ENCODE data around the gene NDFIP1.
A peak's percentile ranks its signal among the peaks of the same experiment; 100 is the strongest.
"Not testable (repeated sequence)": the region's sequence is repeated elsewhere in the genome, so short reads cannot be mapped to it uniquely, and the experiment has no call there.

Gene NDFIP1, protein sequence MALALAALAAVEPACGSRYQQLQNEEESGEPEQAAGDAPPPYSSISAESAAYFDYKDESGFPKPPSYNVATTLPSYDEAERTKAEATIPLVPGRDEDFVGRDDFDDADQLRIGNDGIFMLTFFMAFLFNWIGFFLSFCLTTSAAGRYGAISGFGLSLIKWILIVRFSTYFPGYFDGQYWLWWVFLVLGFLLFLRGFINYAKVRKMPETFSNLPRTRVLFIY

DNA sequence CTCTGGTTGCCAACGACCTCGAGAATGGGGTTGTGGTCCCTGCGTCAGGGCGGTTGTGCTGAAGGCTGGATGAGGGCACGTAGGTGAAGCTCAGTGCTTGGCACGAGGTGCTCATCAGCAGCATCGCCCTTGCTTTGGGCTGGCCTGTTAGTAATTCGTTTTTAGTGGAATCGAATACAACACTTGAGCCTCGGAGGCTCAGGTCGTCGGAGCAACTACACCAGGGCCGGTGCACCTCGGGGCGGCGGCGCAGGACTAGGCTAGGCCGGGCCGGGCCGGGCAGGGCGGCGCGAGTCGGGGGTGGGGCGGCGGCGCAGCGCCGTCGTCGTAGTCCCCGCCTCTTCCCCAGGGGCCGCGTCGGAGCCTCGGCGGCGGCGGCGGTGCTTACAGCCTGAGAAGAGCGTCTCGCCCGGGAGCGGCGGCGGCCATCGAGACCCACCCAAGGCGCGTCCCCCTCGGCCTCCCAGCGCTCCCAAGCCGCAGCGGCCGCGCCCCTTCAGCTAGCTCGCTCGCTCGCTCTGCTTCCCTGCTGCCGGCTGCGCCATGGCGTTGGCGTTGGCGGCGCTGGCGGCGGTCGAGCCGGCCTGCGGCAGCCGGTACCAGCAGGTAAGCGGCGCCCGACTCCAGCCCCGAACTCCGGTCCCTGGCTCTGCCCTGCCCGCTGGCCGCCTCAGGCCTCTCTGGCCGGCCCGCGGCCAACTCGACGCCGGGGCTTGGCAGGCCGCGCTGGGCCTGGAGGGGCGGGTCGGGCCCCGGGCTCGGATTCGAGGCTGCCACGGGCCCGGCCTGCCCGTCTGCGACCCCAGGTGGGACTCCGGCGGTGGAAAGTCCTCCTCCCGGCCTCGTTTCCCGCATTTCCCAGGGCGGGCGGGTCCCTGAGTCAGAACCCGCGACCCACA is at the start of gene NDFIP1:
Gene NDFIP1, plus strand, starts transcription at position 348 of the 899 bp plus-strand sequence. Its CDS starts 196 bp downstream, at position 544.
- DNase-seq, result peak; percentile 42

DNA sequence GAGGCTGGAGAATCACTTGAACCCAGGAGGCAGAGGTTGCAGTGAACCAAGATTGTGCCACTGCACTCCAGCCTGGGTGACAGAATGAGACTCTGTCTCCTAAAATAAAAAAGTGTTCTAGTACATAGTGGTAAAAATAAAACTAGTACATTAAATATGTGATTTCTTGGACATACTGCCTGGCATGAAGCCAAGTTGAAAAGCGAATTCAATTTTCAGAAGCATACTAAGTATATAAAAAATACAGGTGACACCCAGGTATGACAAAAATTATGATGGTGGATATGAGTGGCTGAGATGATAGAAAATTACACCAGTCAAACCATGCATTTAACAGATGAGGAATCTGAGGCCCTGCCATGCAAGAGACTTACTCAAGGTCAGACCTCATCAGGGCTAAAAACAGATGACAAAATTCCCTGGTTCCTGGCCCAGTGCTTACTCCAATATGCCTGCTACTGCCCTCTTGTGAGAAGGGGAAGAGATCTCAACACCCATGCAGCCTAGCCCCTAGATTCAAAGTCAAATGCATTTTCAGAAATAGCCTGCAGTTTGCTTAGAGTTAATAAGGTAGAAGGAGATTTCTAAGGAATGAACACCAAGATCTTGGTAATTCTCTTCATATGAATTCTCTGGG is 49.2 kb upstream of the NDFIP1 start:
- no peak for DNase-seq

DNA sequence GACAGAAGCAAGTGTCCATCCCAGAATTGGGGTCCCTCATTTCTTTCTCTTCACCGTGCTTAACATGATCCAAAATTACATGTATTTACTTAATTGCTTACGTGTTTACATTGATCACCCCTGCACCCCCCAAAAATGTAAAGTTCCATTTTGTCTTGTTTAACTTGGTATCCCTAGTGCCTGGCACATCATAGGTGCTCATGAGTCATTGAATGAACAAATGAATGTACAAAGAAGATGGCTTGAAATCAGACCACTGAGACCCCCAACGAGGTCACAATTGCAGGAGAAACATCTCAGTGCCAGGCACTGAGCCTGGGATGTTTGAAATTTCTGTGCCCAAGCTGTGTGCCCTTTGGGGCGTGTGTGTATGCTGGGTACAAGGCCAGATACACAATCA is 45.2 kb upstream of the NDFIP1 start:
- DNase-seq, result no peak

- peak; percentile 78 for DNase-seq
Measured at GRCh38 chr5:142063878-142064331, 44.7 kb upstream of the NDFIP1 start.

GRCh38 chr5:142065273-142065672 is 43.3 kb upstream of the NDFIP1 start:
- DNase-seq, result peak; percentile 23

- DNase-seq, result no peak
Measured at GRCh38 chr5:142069606-142070399, 38.8 kb upstream of the NDFIP1 start.

DNA sequence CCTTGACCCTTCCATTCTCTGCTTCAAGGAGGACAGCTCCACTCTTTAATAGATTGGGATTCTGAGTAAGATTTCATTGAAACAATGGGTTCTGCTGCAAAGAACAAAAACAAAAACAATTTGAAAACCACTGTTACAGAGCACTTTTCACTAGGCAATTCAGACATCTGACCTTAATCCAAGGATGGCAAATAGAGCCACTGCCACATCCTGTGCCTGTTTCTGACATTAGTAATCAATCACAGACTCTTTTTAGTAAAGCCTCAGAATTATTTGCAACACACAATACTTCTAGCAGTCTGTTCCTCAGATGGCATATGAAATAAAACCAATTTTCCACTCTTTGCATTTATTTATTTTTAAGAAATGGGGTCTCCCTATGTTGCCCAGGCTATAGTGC is 37.8 kb upstream of the NDFIP1 start:
- no peak for DNase-seq

DNA sequence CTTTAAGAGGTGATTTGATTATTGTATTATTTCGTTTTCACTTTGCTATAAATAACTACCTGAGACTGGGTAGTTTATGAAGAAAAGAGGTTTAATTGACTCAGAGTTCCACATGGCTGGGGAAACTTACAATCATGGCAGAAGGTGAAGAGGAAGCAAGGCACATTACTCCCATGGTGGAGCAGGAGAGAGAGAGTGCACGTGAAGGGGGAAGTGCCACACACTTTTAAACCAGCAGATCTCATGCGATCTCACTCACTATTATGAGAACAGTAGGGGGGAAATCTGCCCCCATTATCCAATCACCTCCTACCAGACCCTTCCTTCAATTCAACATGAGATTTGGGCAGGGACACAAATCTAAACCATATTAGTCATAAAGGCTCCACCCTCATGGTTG is 36.1 kb upstream of the NDFIP1 start:
- DNase-seq, result no peak

DNA sequence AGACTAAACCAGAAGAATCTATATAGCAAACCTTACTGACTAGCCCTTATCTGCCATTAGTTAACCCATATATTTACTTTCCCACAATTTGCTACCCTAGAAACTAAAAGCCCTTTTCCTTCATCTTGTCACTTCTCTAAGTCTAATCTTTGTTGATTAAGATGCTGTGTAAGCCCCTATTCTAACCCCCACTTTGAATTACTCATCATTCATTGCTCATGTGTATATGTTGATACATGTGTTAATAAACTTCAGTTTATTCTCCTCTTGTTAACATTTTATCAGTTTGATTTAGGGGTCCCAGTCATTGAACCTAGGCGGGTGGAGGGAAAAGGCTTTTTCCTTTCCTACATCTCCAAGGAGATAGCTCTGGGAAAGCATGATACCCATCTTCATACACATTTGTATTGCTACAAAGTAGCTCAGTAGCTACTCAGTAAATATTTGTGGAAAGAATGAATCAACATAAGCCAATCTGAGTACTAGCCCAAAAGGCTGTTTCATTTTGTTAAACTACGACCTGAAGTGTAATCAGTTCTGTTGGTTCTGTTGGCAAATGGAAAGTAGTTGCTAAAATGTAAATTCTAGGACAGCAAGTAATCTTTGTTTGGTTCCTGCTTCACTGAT is 35.1 kb upstream of the NDFIP1 start:
- DNase-seq, result no peak

DNA sequence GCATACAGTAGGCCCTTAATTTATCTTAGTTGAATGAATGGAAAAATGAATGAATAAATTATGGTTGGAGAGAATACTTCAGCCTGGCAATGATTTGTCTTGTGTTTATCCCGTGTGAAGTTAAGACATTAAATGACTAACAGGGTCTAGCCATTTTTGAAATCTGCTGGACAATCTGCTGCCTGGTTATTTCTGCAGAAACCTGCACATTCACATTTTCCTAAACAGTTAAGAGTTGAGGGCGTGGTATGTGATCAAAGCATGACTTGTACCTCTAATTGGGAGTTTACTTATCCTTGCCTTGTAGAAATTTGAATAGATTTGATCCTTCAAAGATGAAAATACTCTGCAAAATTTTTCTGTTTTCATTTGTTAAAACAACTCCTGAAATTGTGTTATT is 34.6 kb upstream of the NDFIP1 start:
- DNase-seq, result no peak

GRCh38 chr5:142078221-142078620 is 30.4 kb upstream of the NDFIP1 start:
- DNase-seq, result peak; percentile 46

- DNase-seq, result no peak
Measured at GRCh38 chr5:142078706-142079105, 29.9 kb upstream of the NDFIP1 start.

DNA sequence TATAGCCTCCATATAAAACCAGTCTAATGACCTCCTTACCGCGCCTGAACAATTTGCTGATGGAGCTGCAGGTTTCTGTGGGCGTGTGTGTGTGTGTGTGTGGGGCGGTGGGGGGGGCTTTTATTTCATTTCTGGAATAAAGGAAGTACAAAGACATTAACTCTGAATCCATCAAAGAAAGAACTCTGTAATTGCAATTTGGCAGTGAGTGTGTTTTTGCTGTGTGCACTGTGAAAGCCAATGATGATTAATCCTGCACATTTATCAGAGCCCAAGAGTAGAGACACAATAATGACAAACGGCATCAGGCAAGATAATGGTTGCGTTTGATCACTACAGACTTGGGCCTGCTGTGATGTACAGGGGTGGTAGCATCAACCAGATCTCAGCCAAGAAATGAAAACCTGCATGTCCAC is 29.3 kb upstream of the NDFIP1 start:
- peak; percentile 14 for DNase-seq

DNA sequence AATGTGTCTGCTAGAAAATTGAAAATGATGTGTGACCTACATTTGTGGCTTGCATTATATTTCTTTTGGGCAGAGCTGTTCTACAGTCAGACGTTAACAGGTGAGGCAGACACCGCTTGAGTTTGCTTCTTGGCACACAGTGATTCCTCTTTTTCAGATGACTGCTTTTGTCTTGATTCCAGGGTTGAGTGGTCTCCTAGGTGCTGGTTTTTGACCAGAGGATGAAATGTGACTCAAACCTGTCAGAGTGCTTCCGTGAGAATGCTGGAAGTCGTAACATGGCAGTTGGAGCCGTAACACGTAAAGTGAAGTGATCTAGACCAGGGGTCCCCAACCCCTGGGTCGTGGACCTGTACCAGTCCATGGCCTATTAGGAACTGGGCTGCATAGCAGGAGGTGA is 28.3 kb upstream of the NDFIP1 start:
- no peak for DNase-seq

DNA sequence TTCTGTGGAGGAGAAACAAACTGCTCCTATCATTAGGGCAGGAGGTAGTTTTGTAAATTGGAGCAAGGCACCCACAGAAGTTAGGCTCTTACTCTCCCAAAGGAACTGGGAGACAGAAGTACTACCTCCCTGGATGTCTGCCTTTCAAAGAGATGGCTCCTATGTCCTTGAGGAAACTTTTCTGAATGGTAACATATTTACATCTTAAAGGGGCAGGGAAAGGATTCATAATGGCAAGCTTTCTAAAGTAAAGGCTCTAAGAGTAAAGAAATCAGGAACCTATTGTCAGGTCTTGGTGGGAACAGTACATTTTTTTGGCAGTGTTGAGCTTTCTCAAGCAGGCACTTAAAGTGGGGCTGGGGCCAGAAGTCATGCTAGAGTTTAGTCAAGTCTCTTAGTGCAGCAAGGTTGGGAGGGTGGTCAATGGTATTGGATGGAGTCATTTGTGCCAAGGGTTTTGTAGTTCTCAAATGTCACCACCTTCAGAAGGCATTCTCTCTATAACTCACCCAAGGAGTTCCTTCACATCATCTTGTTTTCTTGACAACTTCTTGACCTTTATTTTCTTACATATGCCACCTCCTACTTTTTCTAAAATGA is 26.3 kb upstream of the NDFIP1 start:
- no peak for DNase-seq

GRCh38 chr5:142086229-142086628 is 22.4 kb upstream of the NDFIP1 start:
- no peak for DNase-seq

GRCh38 chr5:142086679-142087078 is 21.9 kb upstream of the NDFIP1 start:
- no peak for DNase-seq

DNA sequence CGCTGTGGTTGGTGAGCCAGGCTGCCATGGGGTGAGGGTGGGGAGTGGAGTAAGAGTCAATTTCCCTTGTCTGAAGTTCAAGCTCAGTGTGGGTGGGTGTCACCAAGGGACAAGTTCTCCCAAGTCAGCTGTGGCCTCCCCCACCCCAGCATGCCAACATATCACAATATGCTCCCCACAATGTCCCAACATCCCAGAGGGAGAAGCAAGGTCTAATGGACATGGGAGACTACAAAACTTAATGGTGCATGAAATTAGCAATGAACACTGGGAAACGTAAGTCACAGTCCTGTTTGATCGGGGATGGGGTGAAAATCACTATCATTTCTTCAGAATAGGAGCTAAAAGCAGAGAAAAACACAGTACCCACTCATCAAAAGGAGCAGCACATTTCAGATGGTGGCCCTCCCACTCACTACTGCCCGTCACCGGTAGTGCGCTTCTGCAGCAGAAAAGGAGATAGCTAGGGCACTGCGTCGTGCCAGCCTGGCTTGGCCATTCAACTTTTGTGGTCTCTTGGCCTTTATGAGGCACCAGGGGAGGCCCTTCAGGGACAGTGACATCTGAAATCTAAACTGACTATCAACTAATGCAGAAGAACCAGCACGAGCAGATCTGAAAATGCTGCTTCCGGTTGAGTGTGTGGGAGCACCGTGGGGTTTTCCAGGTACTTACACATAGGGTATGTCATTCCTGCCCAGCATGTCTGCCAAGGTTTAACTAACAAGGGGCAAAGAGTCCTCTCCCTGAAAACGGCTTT is 20.5 kb upstream of the NDFIP1 start:
- DNase-seq, result no peak

DNA sequence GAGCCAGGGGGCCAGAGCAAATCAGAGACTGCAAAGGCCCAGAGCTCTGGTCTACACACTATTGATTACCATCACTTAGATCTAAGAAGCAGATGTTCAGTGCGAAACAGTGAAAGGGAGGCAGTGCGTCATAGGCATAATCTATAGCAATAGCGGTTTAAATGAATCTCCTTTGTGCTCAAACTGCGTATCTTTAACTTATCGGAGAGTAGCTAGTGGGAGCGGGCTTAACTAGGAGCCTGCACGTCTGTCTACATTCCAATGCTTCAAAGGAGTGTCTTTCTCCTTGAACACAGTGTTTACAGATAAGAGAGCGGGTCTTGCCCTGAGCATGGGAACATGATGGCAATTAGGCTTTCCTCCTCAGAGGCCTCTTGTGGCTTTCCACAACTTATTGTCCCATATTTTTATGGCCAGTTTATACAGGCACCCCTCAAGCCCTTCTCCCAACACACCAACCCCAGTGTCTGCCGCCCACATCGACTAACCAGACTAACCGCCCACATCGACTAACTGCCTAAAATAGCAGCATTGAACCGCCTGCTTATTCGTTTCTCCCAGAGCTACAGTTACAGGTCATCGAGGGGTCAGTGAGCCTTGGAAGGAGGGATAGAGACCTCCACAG is 19.6 kb upstream of the NDFIP1 start:
- DNase-seq, result not testable (repeated sequence)

DNA sequence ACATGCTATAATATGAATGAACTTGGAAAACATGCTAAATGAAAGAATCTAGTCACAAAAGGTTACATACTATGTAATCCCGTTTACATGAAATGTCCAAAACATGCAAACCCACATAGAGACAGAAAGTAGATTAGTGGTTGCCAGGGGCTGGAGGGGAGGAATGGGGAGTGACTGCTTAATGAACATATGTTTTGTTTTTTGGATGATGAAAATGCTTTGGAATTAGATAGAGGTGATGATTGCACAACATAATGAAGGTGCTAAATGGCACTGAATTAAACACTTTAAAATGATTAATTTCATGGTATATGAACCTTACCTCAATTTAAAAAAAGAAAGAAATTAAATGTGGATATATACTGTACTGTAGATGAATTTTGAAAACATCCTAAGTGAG is 17.6 kb upstream of the NDFIP1 start:
- DNase-seq, result no peak

DNA sequence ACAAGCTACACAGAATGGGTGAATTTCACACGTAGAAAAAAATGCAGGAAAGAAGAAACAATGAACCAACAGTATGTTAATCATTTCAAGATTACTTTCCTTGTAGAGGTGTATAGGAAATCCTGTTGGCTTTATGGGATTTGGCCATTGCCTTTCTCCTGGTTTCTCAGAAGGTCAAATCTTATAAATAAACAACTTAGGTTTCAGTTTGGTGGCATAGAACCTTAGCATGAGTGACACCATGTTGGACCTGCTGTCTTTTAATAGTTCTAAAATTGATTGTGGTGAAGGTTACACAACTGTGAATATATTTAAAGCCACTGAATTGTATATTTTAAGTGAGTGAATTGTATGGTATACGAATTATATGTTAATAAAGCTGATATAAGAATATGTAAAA is 16.7 kb upstream of the NDFIP1 start:
- no peak for DNase-seq

Measured in NCI-H446 treated with DMSO at 0.1 percent for 48 hours (cell line).